ENCODE measurements around the gene SEMG1.

Gene SEMG1

GRCh38 chr20:45164906-45165305 lies 41.9 kb upstream of the SEMG1 start:
- no peaks in the 10 kb centered on the region for H3K79me2 ChIP-seq (ENCODE audit: insufficient read depth, low read length)
- no peak overlapping the region for H2AFZ ChIP-seq (ENCODE audit: low read depth, low read length)
- H3K27ac ChIP-seq (ENCODE audit: low read length), result no peak overlapping the region
- H3K27me3 ChIP-seq (ENCODE audit: insufficient read depth, low read length, poor library complexity), result peaks cover 11% of the 10 kb centered on the region
- no peak overlapping the region for H3K4me2 ChIP-seq (ENCODE audit: insufficient read depth, low read length)
- ATAC-seq (ENCODE audit: insufficient read depth, low read depth) (no peak), DNase-seq (no peak)
- no peaks in the 10 kb centered on the region for H3K36me3 ChIP-seq (ENCODE audit: insufficient read depth, low read length)
- no peak overlapping the region for H3K9ac ChIP-seq (ENCODE audit: low read depth, low read length)
- H3K4me1 ChIP-seq (ENCODE audit: insufficient read depth, low read length), result no peaks in the 10 kb centered on the region
- no peak overlapping the region for H3K4me3 ChIP-seq (ENCODE audit: low read depth in 1 of 2, low read length in 2 of 2)
- TF ChIP-seq EZH2 (IDR thresholded peaks at IDR 0.05; ENCODE audit: borderline replicate concordance, low read depth, low read length, severe bottlenecking) (no peak), CTCF (IDR thresholded peaks at IDR 0.05; ENCODE audit: borderline replicate concordance, extremely low read depth, low read length, poor library complexity, severe bottlenecking) (no peak)
- no peaks in the 10 kb centered on the region for H4K20me1 ChIP-seq (ENCODE audit: insufficient read depth, low read length)
- no peaks in the 10 kb centered on the region for H3K9me3 ChIP-seq (ENCODE audit: insufficient read depth, low read length, severe bottlenecking)

GRCh38 chr20:45173522-45173921 lies 33.3 kb upstream of the SEMG1 start:
- TF ChIP-seq EZH2 (IDR thresholded peaks at IDR 0.05; ENCODE audit: borderline replicate concordance, low read depth, low read length, severe bottlenecking), result no peak
- H3K9ac ChIP-seq (ENCODE audit: low read depth, low read length), result no peak overlapping the region
- no peak overlapping the region for H3K4me3 ChIP-seq (ENCODE audit: low read depth in 1 of 2, low read length in 2 of 2)
- H3K4me1 ChIP-seq (ENCODE audit: insufficient read depth, low read length), result no peaks in the 10 kb centered on the region
- no peaks in the 10 kb centered on the region for H3K79me2 ChIP-seq (ENCODE audit: insufficient read depth, low read length)
- no peak overlapping the region for H3K4me2 ChIP-seq (ENCODE audit: insufficient read depth, low read length)
- H3K36me3 ChIP-seq (ENCODE audit: insufficient read depth, low read length), result no peaks in the 10 kb centered on the region
- peaks cover 33% of the 10 kb centered on the region for H3K27me3 ChIP-seq (ENCODE audit: insufficient read depth, low read length, poor library complexity)
- no peak overlapping the region for H2AFZ ChIP-seq (ENCODE audit: low read depth, low read length)
- DNase-seq (no peak), ATAC-seq (ENCODE audit: insufficient read depth, low read depth) (no peak)
- no peaks in the 10 kb centered on the region for H3K9me3 ChIP-seq (ENCODE audit: insufficient read depth, low read length, severe bottlenecking)
- H4K20me1 ChIP-seq (ENCODE audit: insufficient read depth, low read length), result no peaks in the 10 kb centered on the region
- no peak overlapping the region for H3K27ac ChIP-seq (ENCODE audit: low read length)

GRCh38 chr20:45174434-45175364 lies 32.1 kb upstream of the SEMG1 start, which contains the start of gene PI3:
Gene PI3 (plus strand): TSS chr20:45174902. CDS start chr20:45174923, 21 bp downstream.
- H3K79me2 ChIP-seq (ENCODE audit: insufficient read depth, low read length), result no peaks in the 10 kb centered on the region
- H3K4me2 ChIP-seq (ENCODE audit: insufficient read depth, low read length), result no peak within 1 kb of the TSS
- no peak within 1 kb of the TSS for H2AFZ ChIP-seq (ENCODE audit: low read depth, low read length)
- DNase-seq (no peak), ATAC-seq (ENCODE audit: insufficient read depth, low read depth) (no peak)
- H4K20me1 ChIP-seq (ENCODE audit: insufficient read depth, low read length), result no peaks in the 10 kb centered on the region
- no peak within 1 kb of the TSS for H3K27ac ChIP-seq (ENCODE audit: low read length)
- no peaks in the 10 kb centered on the region for H3K9me3 ChIP-seq (ENCODE audit: insufficient read depth, low read length, severe bottlenecking)
- no peaks in the 10 kb centered on the region for H3K36me3 ChIP-seq (ENCODE audit: insufficient read depth, low read length)
- H3K4me1 ChIP-seq (ENCODE audit: insufficient read depth, low read length), result no peaks in the 10 kb centered on the region
- no peak within 1 kb of the TSS for H3K9ac ChIP-seq (ENCODE audit: low read depth, low read length)
- peaks cover 44% of the 10 kb centered on the region for H3K27me3 ChIP-seq (ENCODE audit: insufficient read depth, low read length, poor library complexity)
- TF ChIP-seq CTCF (IDR thresholded peaks at IDR 0.05; ENCODE audit: borderline replicate concordance, extremely low read depth, low read length, poor library complexity, severe bottlenecking), result no peak
- no peak for TF ChIP-seq EZH2 (IDR thresholded peaks at IDR 0.05; ENCODE audit: borderline replicate concordance, low read depth, low read length, severe bottlenecking)
- H3K4me3 ChIP-seq (ENCODE audit: low read depth in 1 of 2, low read length in 2 of 2), result no peak within 1 kb of the TSS

GRCh38 chr20:45176526-45177267 lies 30.1 kb upstream of the SEMG1 start:
- DNase-seq (no peak), ATAC-seq (ENCODE audit: insufficient read depth, low read depth) (no peak)
- no peak overlapping the region for H3K27ac ChIP-seq (ENCODE audit: low read length)
- H3K79me2 ChIP-seq (ENCODE audit: insufficient read depth, low read length), result no peaks in the 10 kb centered on the region
- H3K4me2 ChIP-seq (ENCODE audit: insufficient read depth, low read length), result no peak overlapping the region
- H3K9me3 ChIP-seq (ENCODE audit: insufficient read depth, low read length, severe bottlenecking), result no peaks in the 10 kb centered on the region
- no peak overlapping the region for H3K4me3 ChIP-seq (ENCODE audit: low read depth in 1 of 2, low read length in 2 of 2)
- no peak overlapping the region for H3K9ac ChIP-seq (ENCODE audit: low read depth, low read length)
- H4K20me1 ChIP-seq (ENCODE audit: insufficient read depth, low read length), result no peaks in the 10 kb centered on the region
- H2AFZ ChIP-seq (ENCODE audit: low read depth, low read length), result no peak overlapping the region
- TF ChIP-seq EZH2 (IDR thresholded peaks at IDR 0.05; ENCODE audit: borderline replicate concordance, low read depth, low read length, severe bottlenecking) (no peak), CTCF (IDR thresholded peaks at IDR 0.05; ENCODE audit: borderline replicate concordance, extremely low read depth, low read length, poor library complexity, severe bottlenecking) (no peak)
- H3K36me3 ChIP-seq (ENCODE audit: insufficient read depth, low read length), result no peaks in the 10 kb centered on the region
- H3K4me1 ChIP-seq (ENCODE audit: insufficient read depth, low read length), result no peaks in the 10 kb centered on the region
- peaks cover 44% of the 10 kb centered on the region for H3K27me3 ChIP-seq (ENCODE audit: insufficient read depth, low read length, poor library complexity)

Measured in DND-41 (cell line).